Endothelial cell of umbilical vein (primary cell): ENCODE data around the gene E2F2. TPM values are rescaled to one million over a fixed set of nuclear protein-coding genes. Genes with fewer than 3 reads are reported as not detected.

Source experiments
- BruUV-seq: library from RNA; stranded (reverse); fragments of 400-500 nt; replicated peaks from 2 replicates; lab custom pipeline; 2021; lab: Mats Ljungman, UMichigan
- CTCF ChIA-PET: fragments of 300-600, 350-600 bp; sonication (Branson Sonifier 250); formaldehyde crosslinking; loops from one replicate; lab custom pipeline; 2021; ENCODE audit warnings: antibody characterized with exemption, inconsistent platforms; lab: Charles Lee
- POLR2A ChIA-PET: fragments of 300-600, 350-600 bp; sonication (Branson Sonifier 250); formaldehyde crosslinking; loops from one replicate; lab custom pipeline; 2021; ENCODE audit warnings: antibody characterized with exemption, inconsistent platforms; lab: Charles Lee
- DNase-seq: peaks from one replicate; pipeline ENCODE4 v3.0.0-alpha.2; 2011; ENCODE audit warnings: low read depth, low spot score
- FAIRE-seq: peaks from 2 replicates; lab custom pipeline; 2011; peaks lifted over from hg19 to GRCh38; lab: Jason Lieb, UNC
- H2AFZ ChIP-seq: 2 replicates; pipeline ENCODE4 v1.6.0; 2012; ENCODE audit warnings: low read depth, low read length, control low read depth, inconsistent platforms
- H3K27ac ChIP-seq: 2 replicates; pipeline ENCODE4 v1.5.1; 2011; ENCODE audit warnings: low read depth, mild to moderate bottlenecking, control low read depth, low read length, moderate library complexity; ENCODE audit not compliant: insufficient read depth
- H3K27me3 ChIP-seq, 2 experiments: 2 replicates each; pipeline versions ENCODE4 v1.6.0 to v1.6.1; 2011; ENCODE audit warnings: low read length in 2 of 2, mixed read lengths in 1 of 2; ENCODE audit not compliant: control insufficient read depth in 2 of 2, insufficient read depth in 2 of 2
- H3K36me3 ChIP-seq, 2 experiments: 2 replicates in 1 of 2; 3 replicates in 1 of 2; pipeline ENCODE4 v1.5.1; 2011; ENCODE audit warnings: low read length in 2 of 2, mild to moderate bottlenecking in 1 of 2, moderate library complexity in 1 of 2; ENCODE audit not compliant: control insufficient read depth in 2 of 2, insufficient read depth in 2 of 2; ENCODE audit errors: extremely low read depth in 1 of 2
- H3K4me1 ChIP-seq: 3 replicates; pipeline ENCODE4 v1.5.1; 2011; ENCODE audit warnings: mild to moderate bottlenecking, low read length; ENCODE audit not compliant: control insufficient read depth, insufficient read depth; ENCODE audit errors: extremely low read depth
- H3K4me2 ChIP-seq: 2 replicates; pipeline ENCODE4 v1.6.1; 2011; ENCODE audit warnings: low read length, control low read depth, mixed read lengths; ENCODE audit not compliant: insufficient read depth
- H3K4me3 ChIP-seq, 3 experiments: fragments of 200-600 bp in 1 of 3; sonication (generic), shearing (Covaris generic) in 1 of 3; replicated peaks in 1 of 3; 2 replicates each; pipeline ENCODE4 v1.5.1; 2011 to 2016; ENCODE audit warnings: control low read depth in 3 of 3, low read length in 3 of 3, mild to moderate bottlenecking in 2 of 3, inconsistent platforms in 1 of 3, low read depth in 1 of 3, moderate library complexity in 1 of 3; ENCODE audit not compliant: insufficient read depth in 1 of 3
- H3K79me2 ChIP-seq: 2 replicates; pipeline ENCODE4 v1.6.0; 2012; ENCODE audit warnings: low read length, inconsistent platforms; ENCODE audit not compliant: control insufficient read depth, insufficient read depth
- H3K9ac ChIP-seq: replicated peaks from 2 replicates; pipeline ENCODE3; 2011; ENCODE audit warnings: low read length, control low read depth; ENCODE audit not compliant: insufficient read depth; ENCODE audit errors: extremely low read depth
- H3K9me1 ChIP-seq: replicated peaks from 3 replicates; pipeline ENCODE4 v1.6.0; 2011; ENCODE audit warnings: mild to moderate bottlenecking, low read length; ENCODE audit not compliant: control insufficient read depth, insufficient read depth; ENCODE audit errors: extremely low read depth
- H3K9me3 ChIP-seq: replicated peaks from 2 replicates; pipeline ENCODE4 v1.5.1; 2012; ENCODE audit warnings: low read length, inconsistent platforms; ENCODE audit not compliant: control insufficient read depth, insufficient read depth
- H4K20me1 ChIP-seq: replicated peaks from 2 replicates; pipeline ENCODE3; 2011; ENCODE audit warnings: mild to moderate bottlenecking, low read length; ENCODE audit not compliant: control insufficient read depth, insufficient read depth; ENCODE audit errors: extremely low read depth
- CTCF ChIP-seq, 2 donors: IDR thresholded peaks; 1 replicate in 1 of 2; 2 replicates in 1 of 2; pipeline ENCODE4 v1.5.1; 2011; ENCODE audit warnings: low read length in 2 of 2, mild to moderate bottlenecking in 2 of 2, moderate library complexity in 2 of 2, control low read depth in 1 of 2, inconsistent platforms in 1 of 2, low read depth in 1 of 2; ENCODE audit not compliant: insufficient read depth in 1 of 2; ENCODE audit errors: extremely low read depth in 1 of 2
- EZH2 ChIP-seq: IDR thresholded peaks from 2 replicates; pipeline ENCODE4 v1.6.1; 2012; ENCODE audit warnings: borderline replicate concordance, low read depth, mild to moderate bottlenecking, moderate library complexity, low read length, inconsistent platforms; ENCODE audit not compliant: severe bottlenecking
- FOS ChIP-seq: IDR thresholded peaks from 2 replicates; pipeline ENCODE4 v1.6.1; 2011; ENCODE audit warnings: mild to moderate bottlenecking, low read length, moderate library complexity, borderline replicate concordance; ENCODE audit not compliant: insufficient read depth
- GATA2 ChIP-seq: IDR thresholded peaks from 2 replicates; pipeline ENCODE4 v1.7.0; 2011; ENCODE audit warnings: low read depth, mild to moderate bottlenecking, moderate library complexity, mixed read lengths, low read length; ENCODE audit not compliant: insufficient read length, insufficient read depth
- JUN ChIP-seq: IDR thresholded peaks from 2 replicates; pipeline ENCODE4 v1.6.1; 2011; ENCODE audit warnings: borderline replicate concordance, low read depth; ENCODE audit not compliant: insufficient read length, insufficient read depth
- MAX ChIP-seq: IDR thresholded peaks from 2 replicates; pipeline ENCODE4 v1.6.1; 2011; ENCODE audit not compliant: insufficient read depth, insufficient read length
- MYC ChIP-seq: IDR thresholded peaks from one replicate; pipeline ENCODE4 v1.6.1; 2011; ENCODE audit warnings: mild to moderate bottlenecking, low read depth, low read length
- POLR2A ChIP-seq: IDR thresholded peaks from 2 replicates; pipeline ENCODE4 v1.6.1; 2012; ENCODE audit warnings: low read depth, mild to moderate bottlenecking, control low read depth, low read length
- POLR2AphosphoS5 ChIP-seq: IDR thresholded peaks from 2 replicates; pipeline ENCODE4 v1.6.1; 2012; ENCODE audit warnings: low read depth, mild to moderate bottlenecking, control low read depth, low read length, moderate library complexity; ENCODE audit not compliant: insufficient read depth
- dilution Hi-C: fragments of 300-500 bp; cut with MboI; formaldehyde crosslinking; loops from one replicate; pipeline ENCODE4 v1.15.0; 2019; ENCODE audit warnings: low sequenced_read_pairs; ENCODE audit not compliant: extremely low pct_ligation_motif_present
- intact Hi-C: fragments of 100-400 bp; cut with micrococcal nuclease; formaldehyde crosslinking; loops from one replicate; pipeline ENCODE4 v1.10.0; 2022
- polyA plus RNA-seq, 4 experiments: library from polyadenylated mRNA; depleted of rRNA in 3 of 4; stranded (reverse) in 3 of 4; unstranded in 1 of 4; fragments of >200 nt; gene quantifications; 2 replicates each; pipeline versions ENCODE4 v1.2.1 to v1.2.3, GENCODE V29; 2011 to 2012; ENCODE audit warnings: missing spikeins in 1 of 4
- total RNA-seq: library from RNA; stranded (reverse); gene quantifications from 2 replicates; pipeline ENCODE4 v1.2.3, GENCODE V29; 2021

The E2F2 gene
- total and polyA plus RNA-seq, 2 donors (not counting 3 experiments of a cell fraction or from before 2014, with no cell fraction given) = 1.1 to 5.6 TPM

DNA sequence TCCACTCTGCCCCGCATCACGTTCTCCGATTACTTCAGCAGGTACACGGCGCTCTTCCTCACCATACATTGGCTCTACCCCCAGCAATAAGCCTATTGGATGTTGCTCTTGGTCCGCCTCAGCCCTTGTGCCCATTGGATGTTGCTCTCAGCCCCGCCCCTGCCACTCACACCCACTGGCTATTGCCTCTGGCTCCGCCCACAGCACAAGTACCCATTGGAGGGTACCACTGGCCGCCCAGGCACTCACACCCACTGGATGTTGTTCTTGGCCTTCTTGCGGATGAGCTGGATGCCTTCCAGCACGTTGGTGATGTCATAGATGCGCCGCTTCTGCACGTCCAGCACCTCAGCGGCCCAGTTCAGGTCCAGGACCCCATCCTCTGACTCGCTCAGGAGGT is 9.4 kb downstream of the E2F2 start:
- Histone ChIP-seq H3K9me1 (no peaks in the 10 kb centered on the region), H3K27me3 (no peaks in the 10 kb centered on the region), H3K4me2 (no peak overlapping the region), H2AFZ (no peak overlapping the region), H3K4me3 (no peak overlapping the region), H4K20me1 (no peaks in the 10 kb centered on the region), H3K4me1 (no peaks in the 10 kb centered on the region), H3K9ac (no peak overlapping the region), H3K79me2 (no peaks in the 10 kb centered on the region), H3K9me3 (no peaks in the 10 kb centered on the region), H3K36me3 (no peaks in the 10 kb centered on the region), H3K27ac (no peak overlapping the region)
- CTCF ChIA-PET = interaction anchor here (0.8 to 16.6 kb wide), 3 partner anchors 22 to 116 kb away, joined by 3 to 192 read pairs (median 26); no protein-coding TSS in a partner anchor
- POLR2A ChIA-PET = no interaction called here
- dilution Hi-C loops (no loop called here), intact Hi-C loops (no loop called here)
- TF ChIP-seq MYC = no peak
- TF ChIP-seq EZH2 = no peak
- no peak for TF ChIP-seq GATA2
- TF ChIP-seq JUN = no peak
- TF ChIP-seq POLR2AphosphoS5 = no peak
- no peak for TF ChIP-seq POLR2A
- no peak for TF ChIP-seq MAX
- TF ChIP-seq CTCF (IDR thresholded peaks at IDR 0.05; ENCODE audit: extremely low read depth in 1 of 2, insufficient read depth in 1 of 2, low read depth in 1 of 2, low read length in 2 of 2) = no peak
- no peak for TF ChIP-seq FOS
- DNase-seq (no peak), FAIRE-seq (no peak)
- no TSS peak for BruUV-seq
